Ascending aorta (tissue), 2 donors: ENCODE measurements around the gene ZFYVE16. TPM values are rescaled to one million over a fixed set of nuclear protein-coding genes. Genes with fewer than 3 reads are reported as not detected.

Experiments used
- DNase-seq, 2 donors: peaks; one replicate each; pipeline ENCODE4 v3.0.0-alpha.2; 2019; ENCODE audit warnings: low spot score in 2 of 2
- H3K27ac ChIP-seq, 2 donors: fragments of 200-600 bp; sonication (generic); one replicate each; pipeline ENCODE4 v1.5.1; 2016 to 2017; ENCODE audit warnings: mild to moderate bottlenecking in 1 of 2
- H3K27me3 ChIP-seq: fragments of 200-600 bp; sonication (generic); one replicate; pipeline ENCODE4 v1.5.1; 2017
- H3K36me3 ChIP-seq, 2 donors: fragments of 200-600 bp; sonication (generic); one replicate each; pipeline ENCODE4 v1.5.1; 2016
- H3K4me1 ChIP-seq, 2 donors: fragments of 200-600 bp; sonication (generic); one replicate each; pipeline ENCODE4 v1.5.1; 2016 to 2017; ENCODE audit warnings: mild to moderate bottlenecking in 1 of 2
- H3K4me3 ChIP-seq, 2 donors: fragments of 200-600 bp; sonication (generic); one replicate each; pipeline ENCODE4 v1.5.1; 2016 to 2017; ENCODE audit warnings: mild to moderate bottlenecking in 1 of 2
- H3K9me3 ChIP-seq, 2 donors: fragments of 200-600 bp; sonication (generic); one replicate each; pipeline ENCODE4 v1.5.1; 2016
- CTCF ChIP-seq, 3 experiments: fragments of 200-600 bp in 2 of 3; fragments of 450-650 bp in 1 of 3; sonication (generic) in 2 of 3; IDR thresholded peaks; one replicate each; pipeline ENCODE4 v1.5.1; 2016 to 2019; ENCODE audit warnings: antibody characterized with exemption in 3 of 3, mild to moderate bottlenecking in 1 of 3, moderate library complexity in 1 of 3
- intact Hi-C: fragments of 100-400 bp; cut with DNase I; formaldehyde crosslinking; loops from one replicate; pipeline ENCODE4 v1.15.1; 2023
- total RNA-seq: library from RNA; depleted of rRNA; stranded (reverse); fragments of >200 nt; gene quantifications from one replicate; pipeline ENCODE4 v1.1.0, GENCODE V29; 2016

Gene ZFYVE16
- total RNA-seq, result 10.0 TPM

GRCh38 chr5:80407735-80408483, at the start of gene ZFYVE16:
TSS of gene ZFYVE16 (plus strand) at chr5:80408064. CDS start at chr5:80434148, 26,084 bp downstream.
- DNase-seq, result peak; percentile 91 to 99
- peak within 1 kb of the TSS; percentile 89 to 95 for H3K27ac ChIP-seq
- H3K27me3 ChIP-seq, result no peaks in the 10 kb centered on the region
- TF ChIP-seq CTCF (IDR thresholded peaks at IDR 0.05), result peak; percentile 39 to 57 (median 46)
- no peaks in the 10 kb centered on the region for H3K36me3 ChIP-seq
- intact Hi-C loops, result loop anchor here (2.0 to 5.0 kb wide), 6 partner anchors 79 to 893 kb away; partner anchors contain the start of genes DHFR, FAM151B, HOMER1 and MSH3
- H3K4me3 ChIP-seq, result peak within 1 kb of the TSS; percentile 71 to 78
- peaks cover 3 to 15% of the 10 kb centered on the region in 2 donors for H3K4me1 ChIP-seq
- no peaks in the 10 kb centered on the region for H3K9me3 ChIP-seq

GRCh38 chr5:80360914-80361444, 46.9 kb upstream of the ZFYVE16 start:
- intact Hi-C loops, result no loop called here
- no peak for TF ChIP-seq CTCF (IDR thresholded peaks at IDR 0.05)
- Histone ChIP-seq H3K4me1 (no peaks in the 10 kb centered on the region), H3K36me3 (no peaks in the 10 kb centered on the region), H3K4me3 (no peak overlapping the region), H3K9me3 (no peaks in the 10 kb centered on the region), H3K27me3 (no peaks in the 10 kb centered on the region), H3K27ac (no peak overlapping the region)
- no peak for DNase-seq

- Histone ChIP-seq H3K27me3 (no peaks in the 10 kb centered on the region), H3K9me3 (no peaks in the 10 kb centered on the region), H3K4me3 (no peak overlapping the region), H3K4me1 (no peaks in the 10 kb centered on the region), H3K36me3 (no peaks in the 10 kb centered on the region), H3K27ac (no peak overlapping the region)
- intact Hi-C loops, result no loop called here
- DNase-seq, result no peak
- no peak for TF ChIP-seq CTCF (IDR thresholded peaks at IDR 0.05)
Measured at GRCh38 chr5:80364892-80365291, 43.0 kb upstream of the ZFYVE16 start.

GRCh38 chr5:80368661-80369480, 39.0 kb upstream of the ZFYVE16 start:
- Histone ChIP-seq H3K36me3 (no peaks in the 10 kb centered on the region), H3K4me3 (no peak overlapping the region)

GRCh38 chr5:80369521-80369920, 38.3 kb upstream of the ZFYVE16 start:
- H3K36me3 ChIP-seq, result no peaks in the 10 kb centered on the region
- intact Hi-C loops, result no loop called here
- no peak for TF ChIP-seq CTCF (IDR thresholded peaks at IDR 0.05)

More at GRCh38 chr5:80368661-80369480, 39.0 kb upstream of the ZFYVE16 start:
- Histone ChIP-seq H3K9me3 (no peaks in the 10 kb centered on the region), H3K27ac (no peak overlapping the region), H3K27me3 (no peaks in the 10 kb centered on the region), H3K4me1 (no peaks in the 10 kb centered on the region)
- intact Hi-C loops, result no loop called here
- no peak for DNase-seq
- TF ChIP-seq CTCF (IDR thresholded peaks at IDR 0.05), result no peak

More at GRCh38 chr5:80369521-80369920, 38.3 kb upstream of the ZFYVE16 start:
- H3K27ac ChIP-seq, result no peak overlapping the region
- no peaks in the 10 kb centered on the region for H3K27me3 ChIP-seq
- no peak for DNase-seq
- H3K9me3 ChIP-seq, result no peaks in the 10 kb centered on the region
- no peaks in the 10 kb centered on the region for H3K4me1 ChIP-seq
- H3K4me3 ChIP-seq, result no peak overlapping the region
